Ovary (tissue), 3 donors: Measurements from ENCODE around the gene EHBP1.

Experiments used
- CTCF ChIP-seq, 3 donors: fragments of 450-650 bp in 2 of 3; fragments of 200-600 bp in 1 of 3; IDR thresholded peaks; one replicate each; pipeline versions ENCODE4 v1.5.1 to v1.8.0; 2016 to 2022; ENCODE audit warnings: antibody characterized with exemption in 3 of 3, mild to moderate bottlenecking in 1 of 3
- EP300 ChIP-seq: sonication (generic); formaldehyde crosslinking; IDR thresholded peaks from one replicate; pipeline ENCODE4 v1.6.1; 2017; ENCODE audit warnings: antibody characterized with exemption
- POLR2A ChIP-seq: fragments of 450-650 bp; IDR thresholded peaks from one replicate; pipeline ENCODE4 v1.6.1; 2017; ENCODE audit warnings: antibody characterized with exemption, mild to moderate bottlenecking, moderate library complexity
- donor health status: DM: no; HTN: no; CAD: no.

- TF ChIP-seq CTCF (IDR thresholded peaks at IDR 0.05) (no peak), EP300 (no peak), POLR2A (no peak)
Observed at GRCh38 chr2:62740221-62740620, 34.7 kb downstream of the EHBP1 start.
